ACHN (cell line): ENCODE results near the gene SEC24B.

Experiments used
- DNase-seq: peaks from one replicate; pipeline ENCODE4 v3.0.0-alpha.2; 2015
- in situ Hi-C: cut with HindIII; loops from 2 replicates; pipeline ENCODE4 v1.10.0; 2017; ENCODE audit warnings: low sequenced_read_pairs, low pct_ligation_motif_present, low pct_unique_long_range_greater_than_20kb

SEC24B gene

GRCh38 chr4:109433205-109434006, at the start of gene SEC24B:
SEC24B (plus strand) TSS chr4:109433815; CDS start chr4:109433870, 55 bp downstream.
- in situ Hi-C loops: no loop called here
- peak; percentile 77 for DNase-seq

GRCh38 chr4:109383823-109384222, 49.8 kb upstream of the SEC24B start:
- no peak for DNase-seq
- in situ Hi-C loops: no loop called here

DNA sequence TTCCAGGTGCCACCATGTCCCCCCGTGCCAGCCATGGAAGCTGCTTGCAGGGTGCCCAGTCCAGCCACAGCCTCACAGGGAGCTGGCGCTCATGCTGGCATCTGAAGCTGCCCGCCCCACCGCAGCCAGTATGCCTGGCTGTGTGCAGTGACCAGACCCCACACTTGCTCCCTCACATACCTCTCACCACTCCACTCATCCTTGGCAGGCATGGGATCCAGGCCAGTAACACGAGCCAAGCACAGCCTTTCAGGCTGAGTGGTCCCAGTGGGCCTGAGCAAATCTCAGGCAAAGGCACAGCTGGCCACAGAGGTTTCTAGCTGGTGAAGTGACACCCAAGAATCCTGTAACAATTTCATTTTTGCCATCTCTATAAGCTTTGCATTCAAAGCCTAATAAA, 48.4 kb upstream of the SEC24B start:
- no peak for DNase-seq

GRCh38 chr4:109389369-109390114, 44.1 kb upstream of the SEC24B start:
- in situ Hi-C loops: no loop called here
- no peak for DNase-seq

More for the DNA sequence above, 48.4 kb upstream of the SEC24B start:
- in situ Hi-C loops: no loop called here

DNA sequence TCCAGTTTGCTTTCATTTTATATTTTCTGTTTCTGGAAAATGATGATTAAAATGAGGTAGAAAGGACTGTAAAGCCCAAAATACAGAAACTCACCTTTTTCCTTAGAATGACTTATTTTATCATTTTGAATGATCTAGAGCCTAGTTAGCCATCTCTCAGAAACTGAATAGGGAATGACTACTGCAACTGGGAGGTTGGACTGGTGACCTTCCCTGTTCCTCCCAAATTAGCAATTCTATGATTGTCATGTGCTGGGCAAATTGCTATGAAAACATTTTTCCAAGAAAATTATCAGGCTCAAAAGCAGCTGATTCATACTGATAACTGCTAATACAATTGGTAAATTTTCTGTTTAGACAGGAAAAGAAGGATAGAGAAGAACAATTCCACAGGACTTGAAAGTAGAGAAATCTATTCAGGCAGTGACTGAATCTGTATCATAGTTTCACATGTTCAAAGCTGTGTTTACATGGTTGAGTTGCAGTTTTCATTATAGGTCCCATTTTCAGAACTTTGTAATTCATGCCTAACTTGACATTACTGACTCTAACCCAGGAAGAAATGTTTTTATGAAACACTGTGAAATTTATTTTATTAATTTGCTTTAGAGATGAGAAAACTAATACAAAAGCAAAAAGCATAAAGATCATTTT, 43.4 kb upstream of the SEC24B start:
- in situ Hi-C loops: no loop called here
- DNase-seq: no peak

GRCh38 chr4:109395694-109396093, 37.9 kb upstream of the SEC24B start:
- DNase-seq: no peak
- in situ Hi-C loops: no loop called here

DNA sequence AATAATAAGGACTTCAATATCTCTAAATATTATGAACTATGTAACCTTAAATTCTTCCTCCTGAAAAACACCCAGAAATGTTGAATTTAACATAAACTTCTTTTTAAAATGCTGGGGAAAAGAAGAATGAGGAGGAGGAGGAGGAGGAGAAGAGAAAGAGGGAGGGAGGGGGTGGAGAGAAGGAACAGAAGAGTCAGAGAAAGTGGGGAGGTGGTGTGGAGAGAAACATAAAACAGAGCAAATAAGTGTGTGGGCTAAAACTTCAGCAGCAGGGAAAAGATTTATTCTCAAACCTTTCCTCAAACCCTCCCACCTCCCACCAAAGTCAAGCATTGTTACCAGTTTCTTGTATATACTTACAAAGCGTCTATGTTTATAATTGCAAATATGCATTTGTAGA, 34.7 kb upstream of the SEC24B start:
- no peak for DNase-seq
- in situ Hi-C loops: no loop called here

GRCh38 chr4:109406337-109406931, 27.2 kb upstream of the SEC24B start:
- in situ Hi-C loops: no loop called here
- DNase-seq: peak; percentile 52

DNA sequence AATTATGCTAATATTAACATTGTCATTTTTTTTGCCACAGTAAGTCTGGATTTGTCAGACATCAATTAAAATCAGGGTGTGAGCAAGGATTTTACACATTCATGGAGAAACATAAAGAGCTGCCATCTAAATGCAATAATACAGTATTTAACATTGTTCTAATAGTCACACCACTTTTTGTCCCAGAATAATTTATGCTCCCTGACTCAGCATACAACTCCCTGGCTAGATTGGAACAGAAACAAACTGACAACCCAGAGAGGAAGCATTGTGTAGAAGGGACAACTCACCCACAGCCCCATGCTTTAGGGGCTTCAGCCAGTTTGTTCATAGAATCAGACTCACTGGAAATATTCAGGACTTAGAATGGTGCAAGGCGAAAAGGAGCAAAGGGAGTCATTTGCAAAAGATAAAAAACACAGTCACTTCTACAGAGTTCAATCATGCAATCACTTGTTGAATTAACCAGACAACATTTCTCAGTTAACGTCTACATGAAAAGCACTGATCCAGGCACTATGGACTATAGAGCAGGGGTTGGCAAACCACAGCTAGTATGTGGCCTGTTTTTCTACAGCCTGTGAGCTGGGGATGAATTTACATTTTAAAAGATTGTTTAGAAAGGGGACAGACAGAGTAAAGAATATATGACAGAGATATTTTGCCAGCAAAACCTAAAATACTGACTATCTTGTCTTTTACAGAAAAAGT, 26.4 kb upstream of the SEC24B start:
- in situ Hi-C loops: no loop called here
- DNase-seq: no peak

- DNase-seq: no peak
- in situ Hi-C loops: no loop called here
Measured at GRCh38 chr4:109408711-109409110, 24.9 kb upstream of the SEC24B start.

DNA sequence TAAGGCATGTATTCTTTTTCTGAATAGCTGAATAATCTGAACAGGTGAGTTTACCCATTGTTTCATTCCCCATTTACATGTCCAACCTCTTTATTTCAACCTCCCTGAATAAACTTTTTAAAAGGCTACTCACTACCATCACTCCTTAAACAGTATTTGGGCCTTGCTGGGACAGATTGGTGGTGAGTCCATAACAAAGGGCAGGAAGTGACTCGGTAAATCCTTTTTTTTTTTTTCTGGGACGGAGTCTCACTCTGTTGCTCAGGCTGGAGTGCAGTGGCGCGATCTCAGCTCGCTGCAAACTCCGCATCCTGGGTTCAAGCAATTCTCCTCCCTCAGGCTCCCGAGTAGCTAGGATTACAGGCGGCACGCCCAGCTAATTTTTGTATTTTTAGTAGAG, 23.4 kb upstream of the SEC24B start:
- no peak for DNase-seq
- in situ Hi-C loops: no loop called here

DNA sequence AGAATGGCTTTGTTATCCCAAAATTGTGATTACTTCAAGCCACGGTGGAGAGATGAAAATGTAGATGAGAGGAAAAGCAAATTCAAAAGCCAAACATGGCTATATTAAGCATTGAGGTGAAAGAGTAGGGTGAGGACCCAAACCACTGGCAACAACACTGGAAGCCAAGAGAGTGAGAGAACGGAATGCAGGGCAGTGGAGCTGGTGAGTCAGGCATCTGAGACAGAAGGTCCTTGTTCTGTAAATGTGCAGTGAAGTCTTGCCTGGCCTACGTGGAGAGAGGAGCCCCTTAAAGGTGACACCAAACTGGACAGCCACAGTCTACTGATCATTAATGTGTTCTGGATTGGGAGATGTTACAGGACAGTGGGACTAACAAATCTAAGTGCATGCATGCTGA, 22.8 kb upstream of the SEC24B start:
- in situ Hi-C loops: no loop called here
- DNase-seq: no peak

- DNase-seq: no peak
- in situ Hi-C loops: no loop called here
Measured at GRCh38 chr4:109411964-109412363, 21.7 kb upstream of the SEC24B start.

- in situ Hi-C loops: no loop called here
- DNase-seq: no peak
Measured at GRCh38 chr4:109412776-109413175, 20.8 kb upstream of the SEC24B start.

DNA sequence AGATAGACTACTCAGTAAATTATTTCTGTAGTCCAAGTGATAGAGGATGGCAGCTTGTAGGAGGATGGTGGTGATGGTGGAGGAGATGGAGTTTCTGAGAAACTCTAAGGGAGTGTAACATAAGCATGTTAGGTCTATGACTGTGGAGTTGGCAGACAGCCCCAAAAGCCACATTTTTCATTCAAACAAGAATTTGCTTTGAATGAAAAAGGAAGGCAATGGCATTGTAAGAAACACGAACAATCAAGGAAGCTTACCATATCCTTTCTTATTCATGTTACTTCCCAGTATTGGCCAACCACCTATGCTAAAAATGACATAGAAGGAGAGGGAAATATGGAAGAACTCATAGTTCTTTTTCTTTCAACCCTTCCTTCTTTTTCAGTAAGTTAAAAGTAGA, 18.7 kb upstream of the SEC24B start:
- DNase-seq: no peak
- in situ Hi-C loops: no loop called here

DNA sequence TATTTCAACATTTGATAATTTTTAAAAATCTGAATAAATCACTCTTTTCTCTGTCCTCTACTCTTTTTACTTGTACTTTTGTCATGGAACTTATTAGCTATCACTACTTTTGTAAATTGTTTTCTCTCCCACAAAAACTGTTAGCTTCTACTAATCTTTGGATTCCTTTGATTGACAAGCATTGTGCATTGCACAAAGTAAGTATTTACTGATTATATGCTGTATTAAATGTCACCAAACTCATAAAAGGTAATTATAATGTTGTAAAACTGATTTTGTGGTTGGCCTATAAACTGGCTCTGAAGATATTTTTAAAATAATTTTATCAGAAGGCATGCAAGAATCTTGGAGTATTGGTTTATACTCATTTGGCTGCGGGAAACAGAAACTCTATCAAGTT, 15.0 kb upstream of the SEC24B start:
- no peak for DNase-seq
- in situ Hi-C loops: no loop called here

- DNase-seq: no peak
- in situ Hi-C loops: no loop called here
Measured at GRCh38 chr4:109419679-109420078, 13.9 kb upstream of the SEC24B start.

GRCh38 chr4:109424093-109424841, 9.3 kb upstream of the SEC24B start:
- DNase-seq: no peak
- in situ Hi-C loops: no loop called here
